Activated naive CD4-positive, alpha-beta T cell (primary cell): ENCODE results near the gene POGK.
"Not testable (repeated sequence)": the region's sequence is repeated elsewhere in the genome, so short reads cannot be mapped to it uniquely, and the experiment has no call there.

ENCODE experiments used
- DNase-seq, 4 experiments: peaks; one replicate each; lab custom pipeline; 2025; lab: John Stamatoyannopoulos, UW

POGK gene

GRCh38 chr1:166838766-166839599 lies at the start of gene POGK:
Gene POGK (plus strand): TSS chr1:166839475. CDS start chr1:166840957, 1,482 bp downstream.
- DNase-seq, result peak; percentile 41 to 68 (median 58)

- DNase-seq, result no peak
These were observed 42.5 kb upstream of the POGK start for GRCh38 chr1:166796620-166797236.

- no peak for DNase-seq
These were observed 30.3 kb upstream of the POGK start for GRCh38 chr1:166808952-166809351.

- DNase-seq, result no peak
These were observed 27.6 kb upstream of the POGK start for GRCh38 chr1:166811691-166812090.

- no peak for DNase-seq
These were observed 25.6 kb upstream of the POGK start for GRCh38 chr1:166813508-166814223.

GRCh38 chr1:166814611-166815010 lies 24.7 kb upstream of the POGK start:
- DNase-seq, result no peak

DNA sequence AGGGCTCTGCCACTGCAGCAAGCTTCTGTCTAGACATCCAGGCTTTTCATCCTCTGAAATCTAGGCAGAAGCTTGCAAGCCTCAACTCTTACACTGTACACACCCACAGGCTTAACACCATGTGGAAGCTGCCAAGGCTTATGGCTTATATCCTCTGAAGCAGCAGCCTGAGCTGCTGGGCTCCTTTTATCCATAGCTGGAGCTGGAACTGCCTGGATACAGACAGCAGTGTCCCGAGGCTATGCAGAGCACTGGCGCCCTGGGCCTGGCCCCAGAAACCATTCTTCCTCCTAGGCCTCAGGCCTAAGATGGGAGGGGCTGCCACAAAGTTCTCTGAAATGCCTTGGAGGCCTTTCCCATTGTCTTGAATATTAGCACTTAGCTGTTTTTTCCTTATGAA lies 19.3 kb upstream of the POGK start:
- no peak for DNase-seq

DNA sequence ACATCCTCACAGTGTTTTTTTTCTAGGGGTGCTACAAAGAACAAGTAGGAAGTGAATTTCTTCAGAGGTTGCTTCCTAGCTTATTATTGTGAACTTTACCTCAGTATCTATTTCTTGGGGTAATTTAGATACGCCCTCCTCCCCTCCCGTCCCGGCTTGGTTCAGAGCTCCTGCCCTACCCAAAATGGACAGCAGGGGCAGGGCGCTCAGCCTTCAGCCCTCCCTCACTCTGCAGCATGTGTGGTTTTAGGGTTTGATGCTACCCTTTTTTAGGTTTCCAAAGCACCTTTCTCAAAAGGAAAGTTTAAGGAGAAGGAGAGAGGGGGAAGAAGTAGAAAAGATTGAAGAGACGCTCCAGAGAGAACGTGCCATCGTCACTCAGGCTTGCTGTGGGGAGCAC lies 16.9 kb upstream of the POGK start:
- no peak for DNase-seq

GRCh38 chr1:166827426-166827825 lies 11.8 kb upstream of the POGK start:
- DNase-seq, result no peak

- not testable (repeated sequence) for DNase-seq
These were observed 9.5 kb upstream of the POGK start for GRCh38 chr1:166829762-166830161.

GRCh38 chr1:166836733-166837132 lies 2.5 kb upstream of the POGK start:
- DNase-seq, result no peak

GRCh38 chr1:166839600-166840308 lies 479 bp downstream of the POGK start:
- DNase-seq, result peak; percentile 12 to 48 (median 29)

DNA sequence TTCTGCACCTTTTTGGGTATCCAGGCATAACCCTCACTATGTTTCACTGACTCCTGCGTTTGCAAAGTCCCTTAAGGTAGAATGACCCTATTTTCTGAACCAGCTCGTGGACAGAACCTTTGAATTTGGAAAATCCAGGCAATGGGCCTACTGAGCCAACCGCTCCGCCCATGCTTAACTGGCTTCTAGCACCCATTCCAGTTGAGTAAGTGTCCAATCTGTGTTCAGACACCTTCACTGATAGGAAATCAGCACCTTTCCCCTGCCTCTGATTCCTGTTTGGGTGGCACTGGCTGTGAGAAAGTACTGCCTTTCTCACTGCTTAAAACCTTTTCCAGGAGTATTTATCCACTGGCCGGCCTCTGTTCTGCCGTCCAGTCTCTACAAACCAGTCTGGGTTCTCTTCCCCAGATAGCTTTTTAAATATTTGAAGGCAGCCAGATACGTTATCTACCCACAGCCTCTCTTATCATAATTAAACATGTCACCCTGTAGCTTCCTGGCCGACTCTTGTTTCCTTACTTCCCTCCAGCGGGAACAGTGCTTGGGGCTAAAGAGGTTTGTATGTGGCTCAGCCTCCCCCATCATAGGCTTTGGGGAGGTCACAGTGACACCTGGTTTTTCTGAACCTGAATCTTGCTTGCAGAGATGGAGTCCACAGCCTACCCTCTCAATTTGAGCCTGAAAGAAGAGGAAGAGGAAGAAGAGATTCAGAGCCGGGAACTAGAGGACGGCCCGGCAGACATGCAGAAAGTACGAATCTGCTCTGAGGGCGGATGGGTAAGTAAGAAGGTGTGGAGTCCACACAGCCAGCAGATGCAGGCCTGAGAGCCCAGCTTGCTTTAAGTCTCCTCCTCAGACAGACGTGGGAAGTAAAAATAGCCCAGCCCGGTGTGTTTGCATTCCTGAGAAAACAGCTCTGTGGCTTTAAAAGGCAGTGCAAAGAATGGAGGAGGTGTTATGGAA lies 1.3 kb downstream of the POGK start:
- DNase-seq, result no peak

DNA sequence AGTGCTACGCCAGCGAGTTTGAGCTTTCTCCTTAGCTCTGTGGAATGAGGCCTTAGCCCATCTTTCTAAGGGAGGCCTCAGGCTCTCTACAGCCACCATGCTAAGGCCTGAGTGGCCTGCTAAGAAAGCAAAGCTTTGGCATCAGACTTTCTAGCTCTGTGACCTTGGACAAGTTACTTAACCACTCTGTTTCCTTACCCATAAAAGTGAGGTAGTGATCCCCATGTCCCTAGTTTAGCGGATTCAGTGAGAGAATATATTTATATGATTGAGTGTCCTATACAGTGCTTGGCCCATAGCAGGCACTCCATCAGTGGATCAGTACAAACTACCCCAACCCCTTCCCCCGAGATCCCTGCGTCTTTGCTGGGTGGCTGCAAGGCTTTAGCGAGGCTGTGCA lies 4.0 kb downstream of the POGK start:
- DNase-seq, result no peak

DNA sequence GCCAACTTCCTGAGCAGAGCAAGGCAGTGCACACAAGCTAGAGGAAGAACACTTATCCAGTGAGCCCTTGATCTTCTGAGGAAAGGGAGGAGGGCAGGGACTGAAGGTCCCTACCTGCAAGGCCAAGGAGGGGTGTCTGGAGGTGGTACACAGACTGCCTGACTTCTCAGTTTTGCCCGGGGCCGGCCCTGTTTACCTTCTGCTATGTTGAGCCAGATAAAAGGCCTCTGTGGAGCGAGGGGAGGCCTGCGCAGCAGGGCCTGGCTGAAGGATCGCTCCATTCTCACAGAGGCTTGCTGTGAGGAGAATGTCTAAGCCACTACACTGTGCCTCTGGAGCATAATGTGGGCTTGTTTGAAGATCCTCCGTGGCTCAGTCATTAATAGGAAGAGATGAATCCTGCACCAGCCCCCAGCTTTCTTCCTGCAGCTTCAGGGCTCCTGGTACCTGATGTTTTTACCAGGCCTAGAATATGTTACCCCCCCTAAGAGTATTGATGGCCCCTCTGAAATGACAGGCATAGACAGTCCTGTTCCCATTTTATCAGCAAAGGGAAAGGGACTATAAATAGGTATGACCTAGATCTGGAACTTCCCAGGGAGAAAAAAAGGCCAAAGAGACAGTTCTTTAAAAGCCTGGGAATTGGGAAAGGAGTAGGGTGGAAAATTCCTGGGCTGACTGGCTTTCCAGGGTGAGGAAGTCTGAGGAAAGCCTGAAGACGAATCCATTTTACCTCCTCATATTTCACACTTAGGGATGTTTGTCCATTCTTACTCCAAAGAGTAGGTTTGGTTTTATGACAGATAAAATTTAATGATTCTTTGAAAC lies 4.7 kb downstream of the POGK start:
- DNase-seq, result no peak

DNA sequence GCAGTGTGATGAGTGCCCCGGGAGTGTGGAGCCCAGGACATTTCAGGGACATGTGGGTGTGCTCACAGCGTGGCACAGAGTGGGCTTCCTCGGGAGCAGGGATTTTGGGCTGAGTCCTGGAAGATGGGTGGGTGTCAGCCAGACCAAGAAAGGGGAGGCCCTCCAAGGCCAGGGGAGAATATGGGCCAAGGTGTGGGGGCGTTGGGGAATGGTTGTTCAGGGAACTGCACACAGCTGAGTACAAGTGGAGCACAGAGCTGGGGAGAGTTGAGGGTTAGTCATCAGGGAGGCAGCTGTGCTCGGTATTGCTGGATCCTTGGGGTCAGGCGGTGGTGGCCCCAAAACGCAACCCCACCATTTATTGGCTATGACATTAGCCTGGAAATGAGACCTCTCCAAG lies 5.5 kb downstream of the POGK start:
- DNase-seq, result no peak

DNA sequence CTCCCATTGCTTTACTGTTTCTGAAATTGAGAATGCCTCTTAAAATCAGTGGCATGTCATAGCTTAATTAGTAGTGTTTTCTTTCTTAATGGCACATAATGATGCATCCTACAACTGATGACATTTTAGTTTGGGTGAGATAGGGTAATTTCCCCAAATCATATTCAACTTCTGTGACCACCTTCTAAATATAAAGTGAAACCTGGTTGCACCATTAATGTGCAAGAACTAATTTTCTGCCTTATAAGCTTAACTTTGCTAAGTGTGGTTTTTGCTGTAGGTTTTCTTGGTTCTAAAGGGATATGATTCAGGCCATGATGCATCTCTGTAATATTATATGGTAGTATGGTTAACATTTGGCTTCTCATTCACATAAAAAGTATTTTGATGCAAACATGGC lies 8.9 kb downstream of the POGK start:
- DNase-seq, result no peak

DNA sequence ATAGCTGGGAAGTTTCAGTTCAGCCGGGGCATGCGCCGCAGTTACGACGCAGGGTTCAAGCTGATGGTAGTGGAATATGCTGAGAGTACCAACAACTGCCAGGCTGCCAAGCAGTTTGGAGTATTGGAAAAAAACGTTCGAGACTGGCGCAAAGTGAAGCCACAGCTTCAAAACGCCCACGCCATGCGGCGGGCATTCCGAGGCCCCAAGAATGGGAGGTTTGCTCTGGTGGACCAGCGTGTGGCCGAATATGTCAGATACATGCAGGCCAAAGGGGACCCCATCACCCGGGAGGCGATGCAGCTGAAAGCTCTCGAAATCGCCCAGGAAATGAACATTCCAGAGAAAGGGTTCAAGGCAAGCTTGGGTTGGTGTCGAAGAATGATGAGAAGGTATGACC lies 9.9 kb downstream of the POGK start:
- no peak for DNase-seq

- DNase-seq, result no peak
These were observed 13.6 kb downstream of the POGK start for GRCh38 chr1:166852918-166853317.

GRCh38 chr1:166855558-166855957 lies 16.3 kb downstream of the POGK start:
- DNase-seq, result no peak
